Thyroid gland (tissue), 4 donors: ENCODE measurements around the gene PRKD2. TPM values are rescaled to one million over a fixed set of nuclear protein-coding genes. Genes with fewer than 3 reads are reported as not detected.

Experiments used
- DNase-seq, 2 donors: peaks; one replicate each; pipeline ENCODE4 v3.0.0-alpha.2; 2019
- H3K27ac ChIP-seq, 3 donors: fragments of 200-600 bp; sonication (generic); 1 replicate in 2 of 3; 2 replicates in 1 of 3; pipeline ENCODE4 v1.5.1; 2016 to 2019; ENCODE audit warnings: mild to moderate bottlenecking in 1 of 3, moderate library complexity in 1 of 3
- H3K27me3 ChIP-seq: fragments of 200-600 bp; sonication (generic); one replicate; pipeline ENCODE4 v1.5.1; 2019
- H3K36me3 ChIP-seq, 2 donors: fragments of 200-600 bp; sonication (generic); one replicate each; pipeline ENCODE4 v1.5.1; 2016 to 2019
- H3K4me1 ChIP-seq, 2 donors: fragments of 200-600 bp; sonication (generic); one replicate each; pipeline ENCODE4 v1.5.1; 2017 to 2019
- H3K4me3 ChIP-seq, 3 donors: fragments of 200-600 bp; sonication (generic); replicated peaks in 1 of 3; 1 replicate in 2 of 3; 2 replicates in 1 of 3; pipeline ENCODE4 v1.5.1; 2016; ENCODE audit warnings: mild to moderate bottlenecking in 1 of 3
- H3K9me3 ChIP-seq: fragments of 200-600 bp; sonication (generic); one replicate; pipeline ENCODE4 v1.5.1; 2017
- POLR2A ChIP-seq, 2 donors: fragments of 450-650 bp; IDR thresholded peaks; one replicate each; pipeline ENCODE4 v1.6.1; 2017; ENCODE audit warnings: antibody characterized with exemption in 2 of 2, mild to moderate bottlenecking in 2 of 2, moderate library complexity in 1 of 2
- WGBS, 2 donors: methylation state at CpG; one replicate each; pipeline ENCODE4 v1.1.5; 2017; 5-methylcytosine and 5-hydroxymethylcytosine counted together
- intact Hi-C: fragments of 100-400 bp; cut with DNase I; formaldehyde crosslinking; loops from one replicate; pipeline ENCODE4 v1.15.1; 2023
- total RNA-seq, 4 donors: library from RNA; depleted of rRNA; stranded (reverse); fragments of >200 nt; gene quantifications; one replicate each; pipeline ENCODE4 v1.2.3, GENCODE V29; 2016
- TF ChIP-seq, protein P1 (sequence below), 6 experiments: fragments of 200-600 bp in 3 of 6; fragments of 450-650 bp in 3 of 6; sonication (generic) in 3 of 6; IDR thresholded peaks; one replicate each; pipeline ENCODE4 v1.5.1; 2016 to 2019; ENCODE audit warnings: antibody characterized with exemption in 6 of 6, mild to moderate bottlenecking in 2 of 6, inconsistent platforms in 1 of 6, moderate library complexity in 1 of 6

Gene PRKD2
- total RNA-seq, 4 donors from 2014 or later = 23.7 to 40.7 (median 32.7) TPM

DNA sequence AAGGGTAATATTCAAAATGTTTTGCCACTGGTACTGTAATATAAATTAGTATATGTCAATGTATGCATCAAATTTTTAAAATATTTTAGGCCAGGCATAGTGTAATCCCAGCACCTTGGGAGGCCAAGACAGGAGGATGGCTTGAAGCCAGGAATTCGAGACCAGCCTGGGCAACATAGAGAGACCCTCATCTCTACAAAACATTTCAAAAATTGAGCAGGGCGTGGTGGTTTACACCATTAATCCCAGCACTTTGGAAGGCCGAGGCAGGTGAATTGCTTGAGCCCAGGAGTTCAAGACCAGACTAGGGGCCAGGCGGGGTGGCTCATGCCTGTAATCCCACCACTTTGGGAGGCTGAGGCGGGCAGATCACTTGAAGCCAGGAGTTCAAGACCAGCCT is 43.4 kb upstream of the PRKD2 start:
- WGBS, 2 donors = 87 to 96% methylated on average over 5 of the region's 5 CpGs
- no peak overlapping the region for H3K4me3 ChIP-seq
- H3K27me3 ChIP-seq = no peaks in the 10 kb centered on the region
- H3K9me3 ChIP-seq = no peaks in the 10 kb centered on the region
- TF ChIP-seq POLR2A (IDR thresholded peaks at IDR 0.05) = no peak
- TF ChIP-seq, protein P1, sequence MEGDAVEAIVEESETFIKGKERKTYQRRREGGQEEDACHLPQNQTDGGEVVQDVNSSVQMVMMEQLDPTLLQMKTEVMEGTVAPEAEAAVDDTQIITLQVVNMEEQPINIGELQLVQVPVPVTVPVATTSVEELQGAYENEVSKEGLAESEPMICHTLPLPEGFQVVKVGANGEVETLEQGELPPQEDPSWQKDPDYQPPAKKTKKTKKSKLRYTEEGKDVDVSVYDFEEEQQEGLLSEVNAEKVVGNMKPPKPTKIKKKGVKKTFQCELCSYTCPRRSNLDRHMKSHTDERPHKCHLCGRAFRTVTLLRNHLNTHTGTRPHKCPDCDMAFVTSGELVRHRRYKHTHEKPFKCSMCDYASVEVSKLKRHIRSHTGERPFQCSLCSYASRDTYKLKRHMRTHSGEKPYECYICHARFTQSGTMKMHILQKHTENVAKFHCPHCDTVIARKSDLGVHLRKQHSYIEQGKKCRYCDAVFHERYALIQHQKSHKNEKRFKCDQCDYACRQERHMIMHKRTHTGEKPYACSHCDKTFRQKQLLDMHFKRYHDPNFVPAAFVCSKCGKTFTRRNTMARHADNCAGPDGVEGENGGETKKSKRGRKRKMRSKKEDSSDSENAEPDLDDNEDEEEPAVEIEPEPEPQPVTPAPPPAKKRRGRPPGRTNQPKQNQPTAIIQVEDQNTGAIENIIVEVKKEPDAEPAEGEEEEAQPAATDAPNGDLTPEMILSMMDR (IDR thresholded peaks at IDR 0.05) = no peak
- DNase-seq = no peak
- intact Hi-C loops = no loop called here
- peaks cover 0 to 4% of the 10 kb centered on the region in 2 donors for H3K4me1 ChIP-seq
- peaks cover 0 to 5% of the 10 kb centered on the region in 2 donors for H3K36me3 ChIP-seq
- H3K27ac ChIP-seq = peak overlapping the region in 1 of 3 donors; percentile 17

DNA sequence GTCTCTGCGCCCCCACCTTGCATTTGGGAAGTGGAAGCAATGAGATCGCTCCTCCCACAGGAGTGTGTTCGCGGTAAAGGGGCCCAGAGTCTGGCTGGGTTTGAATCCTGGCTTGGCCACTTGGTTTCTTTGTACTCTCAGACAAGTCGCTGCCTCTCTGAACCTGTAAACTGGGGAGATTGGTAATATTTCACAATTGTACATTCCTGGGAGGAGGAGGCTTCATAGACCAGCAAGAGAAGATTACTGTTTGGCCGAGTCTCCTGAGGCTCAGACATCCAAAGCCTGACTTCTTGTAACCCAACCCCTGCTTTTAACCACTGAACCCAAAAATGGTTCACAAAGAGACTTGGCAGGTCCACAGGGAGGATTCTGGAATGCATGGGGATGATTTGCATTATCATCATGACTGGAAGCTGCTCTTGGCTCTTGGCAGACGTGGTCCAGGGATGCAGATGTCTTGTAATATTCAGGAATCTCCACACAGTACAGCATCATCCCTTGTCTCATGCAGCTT is 43.0 kb upstream of the PRKD2 start:
- Histone ChIP-seq H3K9me3 (no peaks in the 10 kb centered on the region), H3K4me1 (peaks cover 0 to 4% of the 10 kb centered on the region in 2 donors), H3K27me3 (no peaks in the 10 kb centered on the region), H3K36me3 (peaks cover 0 to 5% of the 10 kb centered on the region in 2 donors), H3K4me3 (no peak overlapping the region), H3K27ac (no peak overlapping the region)
- no peak for DNase-seq
- 62 to 63% methylated on average over 7 of the region's 7 CpGs for WGBS, 2 donors
- intact Hi-C loops = loop anchor here (5.0 kb wide), 1 partner anchor 232 kb away; no protein-coding TSS in a partner anchor
- TF ChIP-seq, protein P1 (IDR thresholded peaks at IDR 0.05) = no peak
- no peak for TF ChIP-seq POLR2A (IDR thresholded peaks at IDR 0.05)

DNA sequence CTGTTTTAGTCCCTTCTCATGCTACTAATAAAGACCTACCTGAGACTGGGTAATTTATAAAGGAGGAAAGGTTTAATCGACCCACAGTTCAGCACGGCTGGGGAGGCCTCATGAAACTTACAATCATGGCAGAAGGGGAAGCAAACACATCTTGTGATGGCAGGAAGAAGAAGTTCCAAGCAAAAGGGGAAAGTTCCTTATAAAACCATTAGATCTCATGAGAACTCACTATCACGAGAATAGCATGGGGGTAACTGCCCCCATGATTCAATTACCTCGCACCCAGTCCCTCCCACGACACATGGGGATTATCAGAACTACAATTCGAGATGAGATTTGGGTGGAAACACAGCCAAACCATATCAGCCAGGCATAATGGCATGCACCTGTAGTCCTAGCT is 42.3 kb upstream of the PRKD2 start:
- H3K4me1 ChIP-seq = peaks cover 0 to 4% of the 10 kb centered on the region in 2 donors
- no peaks in the 10 kb centered on the region for H3K9me3 ChIP-seq
- H3K27ac ChIP-seq = no peak overlapping the region
- DNase-seq = no peak
- peaks cover 0 to 5% of the 10 kb centered on the region in 2 donors for H3K36me3 ChIP-seq
- H3K27me3 ChIP-seq = no peaks in the 10 kb centered on the region
- 87 to 88% methylated on average over 6 of the region's 6 CpGs for WGBS, 2 donors
- intact Hi-C loops = loop anchor here (5.0 kb wide), 1 partner anchor 233 kb away; no protein-coding TSS in a partner anchor
- H3K4me3 ChIP-seq = no peak overlapping the region
- no peak for TF ChIP-seq POLR2A (IDR thresholded peaks at IDR 0.05)
- TF ChIP-seq, protein P1 (IDR thresholded peaks at IDR 0.05) = no peak

DNA sequence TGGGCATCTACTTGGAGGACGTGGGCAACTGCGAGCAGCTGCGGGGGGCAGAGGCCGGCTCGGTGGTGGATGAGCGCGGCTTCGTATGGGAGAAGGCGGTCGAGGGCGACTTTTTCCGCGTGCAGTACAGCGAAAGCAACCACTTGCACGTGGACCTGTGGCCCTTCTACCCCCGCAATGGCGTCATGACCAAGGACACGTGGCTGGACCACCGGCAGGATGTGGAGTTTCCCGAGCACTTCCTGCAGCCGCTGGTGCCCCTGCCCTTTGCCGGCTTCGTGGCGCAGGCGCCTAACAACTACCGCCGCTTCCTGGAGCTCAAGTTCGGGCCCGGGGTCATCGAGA is 39.6 kb upstream of the PRKD2 start:
- intact Hi-C loops = loop anchor here (2.0 to 5.0 kb wide), 2 partner anchors 84 to 236 kb away; no protein-coding TSS in a partner anchor
- Histone ChIP-seq H3K27me3 (no peaks in the 10 kb centered on the region), H3K4me3 (no peak overlapping the region), H3K9me3 (no peaks in the 10 kb centered on the region), H3K4me1 (peaks cover 0 to 4% of the 10 kb centered on the region in 2 donors), H3K36me3 (peaks cover 0 to 5% of the 10 kb centered on the region in 2 donors), H3K27ac (no peak overlapping the region)
- DNase-seq = no peak
- TF ChIP-seq POLR2A (IDR thresholded peaks at IDR 0.05) = no peak
- TF ChIP-seq, protein P1 (IDR thresholded peaks at IDR 0.05) = no peak
- WGBS, 2 donors = 70 to 92% methylated on average over 16 to 21 of the region's 30 CpGs

DNA sequence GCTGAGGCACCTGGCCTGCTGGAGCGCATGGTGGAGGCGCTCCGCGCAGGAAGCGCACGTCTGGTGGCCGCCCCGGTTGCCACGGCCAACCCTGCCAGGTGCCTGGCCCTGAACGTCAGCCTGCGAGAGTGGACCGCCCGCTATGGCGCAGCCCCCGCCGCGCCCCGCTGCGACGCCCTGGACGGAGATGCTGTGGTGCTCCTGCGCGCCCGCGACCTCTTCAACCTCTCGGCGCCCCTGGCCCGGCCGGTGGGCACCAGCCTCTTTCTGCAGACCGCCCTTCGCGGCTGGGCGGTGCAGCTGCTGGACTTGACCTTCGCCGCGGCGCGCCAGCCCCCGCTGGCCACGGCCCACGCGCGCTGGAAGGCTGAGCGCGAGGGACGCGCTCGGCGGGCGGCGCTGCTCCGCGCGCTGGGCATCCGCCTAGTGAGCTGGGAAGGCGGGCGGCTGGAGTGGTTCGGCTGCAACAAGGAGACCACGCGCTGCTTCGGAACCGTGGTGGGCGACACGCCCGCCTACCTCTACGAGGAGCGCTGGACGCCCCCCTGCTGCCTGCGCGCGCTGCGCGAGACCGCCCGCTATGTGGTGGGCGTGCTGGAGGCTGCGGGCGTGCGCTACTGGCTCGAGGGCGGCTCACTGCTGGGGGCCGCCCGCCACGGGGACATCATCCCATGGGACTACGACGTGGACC is 39.1 kb upstream of the PRKD2 start:
- WGBS, 2 donors = 92 to 93% methylated on average over 32 to 77 of the region's 86 CpGs
- Histone ChIP-seq H3K4me1 (peaks cover 0 to 4% of the 10 kb centered on the region in 2 donors), H3K27ac (no peak overlapping the region), H3K27me3 (no peaks in the 10 kb centered on the region), H3K4me3 (no peak overlapping the region), H3K9me3 (no peaks in the 10 kb centered on the region), H3K36me3 (peaks cover 0 to 5% of the 10 kb centered on the region in 2 donors)
- intact Hi-C loops = loop anchor here (2.0 to 5.0 kb wide), 2 partner anchors 85 to 236 kb away; no protein-coding TSS in a partner anchor
- no peak for TF ChIP-seq POLR2A (IDR thresholded peaks at IDR 0.05)
- TF ChIP-seq, protein P1 (IDR thresholded peaks at IDR 0.05) = no peak
- no peak for DNase-seq
